Measurements from ENCODE around the gene POR. TPM values are rescaled to one million over a fixed set of nuclear protein-coding genes. Genes with fewer than 3 reads are reported as not detected.
A peak's percentile ranks its signal among the peaks of the same experiment; 100 is the strongest.

The POR gene
- total RNA-seq, 1 experiment from 2014 or later, result 151 TPM

DNA sequence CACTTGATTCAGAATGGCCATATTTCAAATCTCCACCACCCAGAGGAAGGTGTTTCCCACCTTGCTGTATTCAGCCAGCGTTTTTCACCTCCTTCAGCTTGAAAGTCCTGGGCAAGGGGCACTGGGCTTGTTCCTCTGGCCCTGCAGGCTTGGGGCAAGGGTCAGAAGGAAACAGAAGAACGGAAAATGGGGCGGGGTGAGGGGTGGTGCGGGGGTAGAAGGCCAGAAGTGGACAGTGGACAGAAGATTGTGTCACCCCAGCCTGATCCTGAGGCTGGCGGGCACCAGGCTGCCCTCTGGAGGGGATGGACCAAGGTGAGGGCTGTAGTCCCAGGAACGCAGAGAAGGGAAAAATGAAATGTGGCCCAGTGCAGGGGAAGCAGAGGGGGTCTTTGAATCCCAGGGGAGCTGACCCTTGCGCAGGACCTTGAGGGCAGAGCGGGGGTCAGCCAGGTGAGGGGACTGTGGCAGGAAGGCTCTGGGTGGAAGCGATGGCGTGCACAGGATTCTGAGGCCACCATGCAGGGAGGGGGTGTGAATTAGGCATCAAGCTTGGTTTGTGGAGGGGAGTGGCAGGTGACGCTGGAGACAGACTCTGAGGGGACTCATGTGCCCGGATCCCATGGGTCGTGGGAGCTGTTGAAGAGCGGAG lies 56.5 kb downstream of the POR start (continued):
- TF ChIP-seq SP1 (CRISPR knock-in tag; conservative IDR thresholded peaks at IDR 0.05) (no peak), JUN (CRISPR knock-in tag; IDR thresholded peaks at IDR 0.05) (no peak), GRHL2 (CRISPR knock-in tag; IDR thresholded peaks at IDR 0.05; ENCODE audit: insufficient replicate concordance, severe bottlenecking) (no peak), ELF4 (CRISPR knock-in tag; IDR thresholded peaks at IDR 0.05; ENCODE audit: low read depth) (no peak), ATF1 (CRISPR knock-in tag; IDR thresholded peaks at IDR 0.05) (no peak), ZNF671 (CRISPR knock-in tag; IDR thresholded peaks at IDR 0.05) (no peak), MXD4 (CRISPR knock-in tag; IDR thresholded peaks at IDR 0.05; ENCODE audit: borderline replicate concordance) (no peak), ZNF121 (CRISPR knock-in tag; IDR thresholded peaks at IDR 0.05) (no peak)
- TF ChIP-seq, protein P1, sequence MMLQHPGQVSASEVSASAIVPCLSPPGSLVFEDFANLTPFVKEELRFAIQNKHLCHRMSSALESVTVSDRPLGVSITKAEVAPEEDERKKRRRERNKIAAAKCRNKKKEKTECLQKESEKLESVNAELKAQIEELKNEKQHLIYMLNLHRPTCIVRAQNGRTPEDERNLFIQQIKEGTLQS (CRISPR knock-in tag; conservative IDR thresholded peaks at IDR 0.05), result no peak
- TF ChIP-seq, protein P2, sequence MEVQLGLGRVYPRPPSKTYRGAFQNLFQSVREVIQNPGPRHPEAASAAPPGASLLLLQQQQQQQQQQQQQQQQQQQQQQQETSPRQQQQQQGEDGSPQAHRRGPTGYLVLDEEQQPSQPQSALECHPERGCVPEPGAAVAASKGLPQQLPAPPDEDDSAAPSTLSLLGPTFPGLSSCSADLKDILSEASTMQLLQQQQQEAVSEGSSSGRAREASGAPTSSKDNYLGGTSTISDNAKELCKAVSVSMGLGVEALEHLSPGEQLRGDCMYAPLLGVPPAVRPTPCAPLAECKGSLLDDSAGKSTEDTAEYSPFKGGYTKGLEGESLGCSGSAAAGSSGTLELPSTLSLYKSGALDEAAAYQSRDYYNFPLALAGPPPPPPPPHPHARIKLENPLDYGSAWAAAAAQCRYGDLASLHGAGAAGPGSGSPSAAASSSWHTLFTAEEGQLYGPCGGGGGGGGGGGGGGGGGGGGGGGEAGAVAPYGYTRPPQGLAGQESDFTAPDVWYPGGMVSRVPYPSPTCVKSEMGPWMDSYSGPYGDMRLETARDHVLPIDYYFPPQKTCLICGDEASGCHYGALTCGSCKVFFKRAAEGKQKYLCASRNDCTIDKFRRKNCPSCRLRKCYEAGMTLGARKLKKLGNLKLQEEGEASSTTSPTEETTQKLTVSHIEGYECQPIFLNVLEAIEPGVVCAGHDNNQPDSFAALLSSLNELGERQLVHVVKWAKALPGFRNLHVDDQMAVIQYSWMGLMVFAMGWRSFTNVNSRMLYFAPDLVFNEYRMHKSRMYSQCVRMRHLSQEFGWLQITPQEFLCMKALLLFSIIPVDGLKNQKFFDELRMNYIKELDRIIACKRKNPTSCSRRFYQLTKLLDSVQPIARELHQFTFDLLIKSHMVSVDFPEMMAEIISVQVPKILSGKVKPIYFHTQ (CRISPR knock-in tag; IDR thresholded peaks at IDR 0.05), result no peak
- TF ChIP-seq, protein P3, sequence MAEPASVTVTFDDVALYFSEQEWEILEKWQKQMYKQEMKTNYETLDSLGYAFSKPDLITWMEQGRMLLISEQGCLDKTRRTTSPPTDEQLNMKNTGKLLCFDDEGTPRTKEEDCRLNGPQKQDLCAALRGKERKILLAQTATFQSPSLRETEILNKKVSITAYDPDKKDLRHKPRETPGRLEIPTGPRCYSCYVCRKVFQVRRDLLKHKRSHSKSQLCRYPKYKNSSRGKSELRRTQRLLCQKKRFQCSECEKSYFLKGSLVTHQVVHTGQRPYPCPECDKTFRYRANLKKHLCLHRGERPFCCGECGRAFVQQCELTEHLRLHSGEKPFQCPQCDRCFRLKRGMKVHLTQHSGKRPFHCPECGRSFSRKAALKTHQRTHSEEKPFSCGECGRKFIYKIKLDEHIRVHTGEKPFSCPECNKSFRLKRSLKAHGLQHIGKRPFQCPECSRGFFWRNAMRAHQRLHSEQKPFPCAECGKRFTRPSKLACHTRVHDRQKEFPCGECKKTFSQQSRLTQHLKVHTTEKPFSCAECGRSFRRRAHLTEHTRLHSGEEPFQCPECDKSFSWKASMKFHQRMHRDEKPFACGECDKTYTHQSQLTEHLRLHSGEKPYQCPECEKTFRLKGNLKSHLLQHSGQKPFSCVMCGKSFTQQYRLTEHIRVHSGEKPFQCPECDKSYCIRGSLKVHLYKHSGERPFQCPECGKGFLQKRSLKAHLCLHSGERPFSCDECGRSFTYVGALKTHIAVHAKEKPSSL (CRISPR knock-in tag; conservative IDR thresholded peaks at IDR 0.05), result no peak
- TF ChIP-seq, protein P4, sequence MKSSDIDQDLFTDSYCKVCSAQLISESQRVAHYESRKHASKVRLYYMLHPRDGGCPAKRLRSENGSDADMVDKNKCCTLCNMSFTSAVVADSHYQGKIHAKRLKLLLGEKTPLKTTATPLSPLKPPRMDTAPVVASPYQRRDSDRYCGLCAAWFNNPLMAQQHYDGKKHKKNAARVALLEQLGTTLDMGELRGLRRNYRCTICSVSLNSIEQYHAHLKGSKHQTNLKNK (CRISPR knock-in tag; IDR thresholded peaks at IDR 0.05), result no peak

DNA sequence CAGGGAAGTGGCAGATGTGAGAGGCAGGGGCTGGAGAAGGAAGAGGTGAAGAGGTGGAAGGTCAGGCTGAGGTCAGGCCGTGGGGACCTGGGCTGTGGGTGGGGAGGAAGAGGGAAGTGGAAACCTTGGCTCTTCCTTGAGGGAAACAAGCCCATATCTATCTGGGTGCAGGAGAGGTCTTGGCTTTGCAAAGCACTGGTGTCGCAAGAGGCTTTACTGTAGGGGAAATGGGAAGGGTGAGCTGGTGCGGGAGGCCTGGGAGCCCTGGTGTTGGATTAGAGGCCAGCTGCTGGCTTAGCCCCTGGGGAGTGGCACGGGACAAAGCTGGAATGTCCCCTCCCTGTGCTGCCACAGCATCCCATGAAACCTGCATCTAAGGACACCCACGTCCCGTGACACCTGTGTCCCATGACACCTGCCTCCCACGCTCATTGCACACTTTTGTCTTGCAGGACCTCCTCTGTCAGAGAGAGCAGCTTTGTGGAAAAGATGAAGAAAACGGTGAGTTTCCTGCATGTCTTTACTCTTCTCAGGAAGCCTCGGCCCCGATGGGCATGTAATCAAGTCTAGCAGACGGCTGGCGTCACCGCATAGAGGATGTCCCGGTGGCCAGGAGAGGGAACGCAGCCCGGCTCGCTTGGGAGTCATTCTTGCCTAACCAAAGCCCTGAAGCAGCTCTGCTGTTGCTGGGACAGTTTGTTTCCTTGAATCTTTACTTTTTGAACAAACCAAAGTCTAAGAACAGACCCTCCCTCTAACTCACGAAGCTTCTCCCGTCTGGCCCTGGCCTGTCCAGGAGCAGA lies 57.2 kb downstream of the POR start:
- TF ChIP-seq, protein P5, sequence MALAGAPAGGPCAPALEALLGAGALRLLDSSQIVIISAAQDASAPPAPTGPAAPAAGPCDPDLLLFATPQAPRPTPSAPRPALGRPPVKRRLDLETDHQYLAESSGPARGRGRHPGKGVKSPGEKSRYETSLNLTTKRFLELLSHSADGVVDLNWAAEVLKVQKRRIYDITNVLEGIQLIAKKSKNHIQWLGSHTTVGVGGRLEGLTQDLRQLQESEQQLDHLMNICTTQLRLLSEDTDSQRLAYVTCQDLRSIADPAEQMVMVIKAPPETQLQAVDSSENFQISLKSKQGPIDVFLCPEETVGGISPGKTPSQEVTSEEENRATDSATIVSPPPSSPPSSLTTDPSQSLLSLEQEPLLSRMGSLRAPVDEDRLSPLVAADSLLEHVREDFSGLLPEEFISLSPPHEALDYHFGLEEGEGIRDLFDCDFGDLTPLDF (CRISPR knock-in tag; IDR thresholded peaks at IDR 0.05), result no peak
- TF ChIP-seq SMAD3 (CRISPR knock-in tag; IDR thresholded peaks at IDR 0.05; ENCODE audit: borderline replicate concordance), result no peak
- no peak for TF ChIP-seq ZNF219 (CRISPR knock-in tag; IDR thresholded peaks at IDR 0.05; ENCODE audit: borderline replicate concordance)
- TF ChIP-seq ZNF263 (CRISPR knock-in tag; IDR thresholded peaks at IDR 0.05; ENCODE audit: low read depth), result no peak
- TF ChIP-seq, protein P6, sequence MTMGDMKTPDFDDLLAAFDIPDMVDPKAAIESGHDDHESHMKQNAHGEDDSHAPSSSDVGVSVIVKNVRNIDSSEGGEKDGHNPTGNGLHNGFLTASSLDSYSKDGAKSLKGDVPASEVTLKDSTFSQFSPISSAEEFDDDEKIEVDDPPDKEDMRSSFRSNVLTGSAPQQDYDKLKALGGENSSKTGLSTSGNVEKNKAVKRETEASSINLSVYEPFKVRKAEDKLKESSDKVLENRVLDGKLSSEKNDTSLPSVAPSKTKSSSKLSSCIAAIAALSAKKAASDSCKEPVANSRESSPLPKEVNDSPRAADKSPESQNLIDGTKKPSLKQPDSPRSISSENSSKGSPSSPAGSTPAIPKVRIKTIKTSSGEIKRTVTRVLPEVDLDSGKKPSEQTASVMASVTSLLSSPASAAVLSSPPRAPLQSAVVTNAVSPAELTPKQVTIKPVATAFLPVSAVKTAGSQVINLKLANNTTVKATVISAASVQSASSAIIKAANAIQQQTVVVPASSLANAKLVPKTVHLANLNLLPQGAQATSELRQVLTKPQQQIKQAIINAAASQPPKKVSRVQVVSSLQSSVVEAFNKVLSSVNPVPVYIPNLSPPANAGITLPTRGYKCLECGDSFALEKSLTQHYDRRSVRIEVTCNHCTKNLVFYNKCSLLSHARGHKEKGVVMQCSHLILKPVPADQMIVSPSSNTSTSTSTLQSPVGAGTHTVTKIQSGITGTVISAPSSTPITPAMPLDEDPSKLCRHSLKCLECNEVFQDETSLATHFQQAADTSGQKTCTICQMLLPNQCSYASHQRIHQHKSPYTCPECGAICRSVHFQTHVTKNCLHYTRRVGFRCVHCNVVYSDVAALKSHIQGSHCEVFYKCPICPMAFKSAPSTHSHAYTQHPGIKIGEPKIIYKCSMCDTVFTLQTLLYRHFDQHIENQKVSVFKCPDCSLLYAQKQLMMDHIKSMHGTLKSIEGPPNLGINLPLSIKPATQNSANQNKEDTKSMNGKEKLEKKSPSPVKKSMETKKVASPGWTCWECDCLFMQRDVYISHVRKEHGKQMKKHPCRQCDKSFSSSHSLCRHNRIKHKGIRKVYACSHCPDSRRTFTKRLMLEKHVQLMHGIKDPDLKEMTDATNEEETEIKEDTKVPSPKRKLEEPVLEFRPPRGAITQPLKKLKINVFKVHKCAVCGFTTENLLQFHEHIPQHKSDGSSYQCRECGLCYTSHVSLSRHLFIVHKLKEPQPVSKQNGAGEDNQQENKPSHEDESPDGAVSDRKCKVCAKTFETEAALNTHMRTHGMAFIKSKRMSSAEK (CRISPR knock-in tag; IDR thresholded peaks at IDR 0.05; ENCODE audit: borderline replicate concordance), result no peak
- no peak for TF ChIP-seq NR1H2 (CRISPR knock-in tag; IDR thresholded peaks at IDR 0.05)
- no peak for TF ChIP-seq NR3C1 (CRISPR knock-in tag; conservative IDR thresholded peaks at IDR 0.05; ENCODE audit: low read depth)
- TF ChIP-seq, protein P7, sequence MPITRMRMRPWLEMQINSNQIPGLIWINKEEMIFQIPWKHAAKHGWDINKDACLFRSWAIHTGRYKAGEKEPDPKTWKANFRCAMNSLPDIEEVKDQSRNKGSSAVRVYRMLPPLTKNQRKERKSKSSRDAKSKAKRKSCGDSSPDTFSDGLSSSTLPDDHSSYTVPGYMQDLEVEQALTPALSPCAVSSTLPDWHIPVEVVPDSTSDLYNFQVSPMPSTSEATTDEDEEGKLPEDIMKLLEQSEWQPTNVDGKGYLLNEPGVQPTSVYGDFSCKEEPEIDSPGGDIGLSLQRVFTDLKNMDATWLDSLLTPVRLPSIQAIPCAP (CRISPR knock-in tag; IDR thresholded peaks at IDR 0.05), result no peak
- no peak for TF ChIP-seq TEAD4 (CRISPR knock-in tag; IDR thresholded peaks at IDR 0.05)
- Mint-ChIP-seq H3K27me3 (ENCODE audit: low read depth) (no peaks in the 10 kb centered on the region), H3K27ac (peak overlapping the region; percentile 30), H3K9me3 (no peaks in the 10 kb centered on the region), H3K36me3 (peaks cover 26% of the 10 kb centered on the region), H3K4me3 (no peak overlapping the region), H3K4me1 (no peaks in the 10 kb centered on the region)
- peak; percentile 59 for DNase-seq (ENCODE audit: low spot score)
- peak; percentile 78 for ATAC-seq
- CTCF ChIA-PET, result interaction anchor here (0.5 to 1.7 kb wide), 10 partner anchors 10 to 210 kb away, joined by 3 to 9 read pairs (median 4); partner anchors contain the start of gene TMEM120A
- POLR2A ChIA-PET, result no interaction called here

Measured in WTC11 (cell line).